MM.1S (cell line): ENCODE measurements around the gene UQCC2.

Source experiments
- DNase-seq: peaks from one replicate; pipeline ENCODE4 v3.0.0-alpha.2; 2015
- H2AFZ ChIP-seq: fragments of 300-600 bp; sonication (generic); 2 replicates; pipeline ENCODE4 v1.6.0; 2016; ENCODE audit warnings: antibody characterized with exemption, low read length
- H3F3A ChIP-seq: fragments of 300-600 bp; sonication (generic); 2 replicates; pipeline ENCODE4 v1.6.1; 2016; ENCODE audit warnings: mild to moderate bottlenecking, antibody characterized with exemption, low read length, moderate library complexity, mixed read lengths; ENCODE audit not compliant: insufficient read depth
- H3K27ac ChIP-seq: fragments of 300-600 bp; sonication (generic); 2 replicates; pipeline ENCODE4 v1.5.1; 2016; ENCODE audit warnings: mild to moderate bottlenecking, low read length
- H3K27me3 ChIP-seq: fragments of 300-600 bp; sonication (generic); replicated peaks from 2 replicates; pipeline ENCODE4 v1.6.0; 2016; ENCODE audit warnings: low read length; ENCODE audit not compliant: insufficient read depth
- H3K36me3 ChIP-seq: fragments of 300-600 bp; sonication (generic); replicated peaks from 2 replicates; pipeline ENCODE4 v1.6.1; 2016; ENCODE audit warnings: mild to moderate bottlenecking, low read length, mixed read lengths; ENCODE audit not compliant: insufficient read depth
- H3K4me1 ChIP-seq: fragments of 300-600 bp; sonication (generic); 2 replicates; pipeline ENCODE4 v1.6.1; 2016; ENCODE audit warnings: low read length, mixed read lengths
- H3K4me2 ChIP-seq: fragments of 300-600 bp; sonication (generic); 2 replicates; pipeline ENCODE4 v1.6.0; 2016; ENCODE audit warnings: low read depth, low read length
- H3K4me3 ChIP-seq: fragments of 300-600 bp; sonication (generic); 2 replicates; pipeline ENCODE4 v1.5.1; 2016; ENCODE audit warnings: low read length, mixed read lengths
- H3K79me2 ChIP-seq: fragments of 300-600 bp; sonication (generic); 2 replicates; pipeline ENCODE4 v1.6.1; 2016; ENCODE audit warnings: mixed run types, low read length, mixed read lengths
- H3K9ac ChIP-seq: fragments of 300-600 bp; sonication (generic); 2 replicates; pipeline ENCODE4 v1.6.1; 2016; ENCODE audit warnings: low read length, mixed read lengths
- H3K9me2 ChIP-seq: fragments of 300-600 bp; sonication (generic); replicated peaks from 2 replicates; pipeline ENCODE4 v1.6.1; 2016; ENCODE audit warnings: mild to moderate bottlenecking, low read length, mixed read lengths; ENCODE audit not compliant: insufficient read depth
- H3K9me3 ChIP-seq: fragments of 300-600 bp; sonication (generic); replicated peaks from 2 replicates; pipeline ENCODE4 v1.6.1; 2016; ENCODE audit warnings: mild to moderate bottlenecking, low read length, mixed read lengths; ENCODE audit not compliant: insufficient read depth
- H4K20me1 ChIP-seq: fragments of 300-600 bp; sonication (generic); 2 replicates; pipeline ENCODE4 v1.6.1; 2016; ENCODE audit warnings: mild to moderate bottlenecking, low read length, moderate library complexity, mixed read lengths; ENCODE audit not compliant: insufficient read depth
- EZH2 ChIP-seq: fragments of 300-600 bp; sonication (generic); optimal IDR thresholded peaks from 2 replicates; pipeline ENCODE3; 2017; ENCODE audit warnings: low read depth, mild to moderate bottlenecking, antibody characterized with exemption, low read length, mixed read lengths
- EZH2phosphoT487 ChIP-seq: fragments of 300-600 bp; sonication (generic); IDR thresholded peaks from 2 replicates; pipeline ENCODE4 v1.6.1; 2018; ENCODE audit warnings: antibody characterized with exemption, low read length
- TF ChIP-seq, protein P1 (sequence below): fragments of 300-600 bp; sonication (generic); IDR thresholded peaks from 2 replicates; pipeline ENCODE4 v1.5.1; 2016; ENCODE audit warnings: antibody characterized with exemption, low read length, mixed read lengths

UQCC2 gene

DNA sequence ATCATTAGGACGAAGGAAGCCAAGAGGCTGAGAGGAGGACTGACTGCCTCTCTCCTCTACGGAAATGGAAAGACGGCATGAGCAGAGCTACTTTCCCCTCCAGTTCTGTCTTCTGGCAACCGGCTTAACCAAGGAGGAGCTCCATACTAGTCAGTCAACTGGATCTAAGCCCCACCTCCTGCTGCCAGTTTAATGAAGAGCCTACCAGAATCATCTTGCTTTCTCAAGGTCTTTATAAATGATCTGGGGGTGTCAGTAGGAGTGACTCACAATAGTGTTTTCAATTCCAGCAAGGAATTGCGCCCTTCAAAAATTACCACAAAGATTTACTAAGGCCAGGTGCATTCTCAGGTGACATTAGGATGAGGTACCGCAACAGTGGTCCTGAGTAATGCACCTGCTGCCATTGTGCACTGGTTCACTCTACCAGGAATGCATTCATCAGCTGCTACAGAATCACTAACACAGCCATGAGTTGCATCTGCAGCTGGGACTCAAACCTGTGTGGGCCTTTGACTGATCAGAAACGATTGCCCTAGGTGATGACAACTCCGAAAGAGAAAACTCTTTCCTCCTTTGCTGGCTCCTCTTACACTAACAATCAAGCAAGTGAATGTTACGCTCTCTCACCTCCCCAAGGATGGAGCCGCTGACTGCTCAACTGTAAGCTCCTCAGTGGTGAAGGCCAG lies 2.8 kb downstream of the UQCC2 start:
- Histone ChIP-seq H2AFZ (no peak overlapping the region), H3K27ac (no peak overlapping the region), H3K79me2 (peaks cover 44% of the 10 kb centered on the region), H4K20me1 (no peaks in the 10 kb centered on the region), H3K4me2 (no peak overlapping the region), H3F3A (peaks cover 14% of the 10 kb centered on the region), H3K4me1 (peaks cover 52% of the 10 kb centered on the region), H3K4me3 (no peak overlapping the region), H3K36me3 (no peaks in the 10 kb centered on the region), H3K27me3 (no peaks in the 10 kb centered on the region), H3K9me3 (no peaks in the 10 kb centered on the region), H3K9ac (no peak overlapping the region), H3K9me2 (no peaks in the 10 kb centered on the region)
- DNase-seq: no peak
- TF ChIP-seq, protein P1, sequence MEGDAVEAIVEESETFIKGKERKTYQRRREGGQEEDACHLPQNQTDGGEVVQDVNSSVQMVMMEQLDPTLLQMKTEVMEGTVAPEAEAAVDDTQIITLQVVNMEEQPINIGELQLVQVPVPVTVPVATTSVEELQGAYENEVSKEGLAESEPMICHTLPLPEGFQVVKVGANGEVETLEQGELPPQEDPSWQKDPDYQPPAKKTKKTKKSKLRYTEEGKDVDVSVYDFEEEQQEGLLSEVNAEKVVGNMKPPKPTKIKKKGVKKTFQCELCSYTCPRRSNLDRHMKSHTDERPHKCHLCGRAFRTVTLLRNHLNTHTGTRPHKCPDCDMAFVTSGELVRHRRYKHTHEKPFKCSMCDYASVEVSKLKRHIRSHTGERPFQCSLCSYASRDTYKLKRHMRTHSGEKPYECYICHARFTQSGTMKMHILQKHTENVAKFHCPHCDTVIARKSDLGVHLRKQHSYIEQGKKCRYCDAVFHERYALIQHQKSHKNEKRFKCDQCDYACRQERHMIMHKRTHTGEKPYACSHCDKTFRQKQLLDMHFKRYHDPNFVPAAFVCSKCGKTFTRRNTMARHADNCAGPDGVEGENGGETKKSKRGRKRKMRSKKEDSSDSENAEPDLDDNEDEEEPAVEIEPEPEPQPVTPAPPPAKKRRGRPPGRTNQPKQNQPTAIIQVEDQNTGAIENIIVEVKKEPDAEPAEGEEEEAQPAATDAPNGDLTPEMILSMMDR: no peak
- no peak for TF ChIP-seq EZH2
- no peak for TF ChIP-seq EZH2phosphoT487

DNA sequence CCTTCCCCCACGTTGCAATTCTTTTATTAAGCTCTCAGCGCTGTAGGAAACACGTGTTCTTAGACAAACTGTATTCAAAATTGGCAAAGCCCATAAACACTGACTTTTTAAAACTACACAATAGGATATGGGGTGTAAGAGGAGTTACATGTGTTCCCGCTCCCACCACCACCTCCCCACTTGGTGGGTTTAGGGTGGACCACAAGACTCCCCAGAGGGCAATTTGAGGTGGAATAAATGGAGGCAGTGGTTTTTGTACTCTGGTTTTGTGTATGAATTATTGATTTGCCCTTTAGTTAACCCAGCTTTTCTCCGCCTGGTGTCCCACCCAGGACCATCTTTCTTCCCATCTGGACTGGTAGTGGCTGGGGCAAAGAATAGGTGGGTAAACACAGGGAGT lies 3.7 kb downstream of the UQCC2 start:
- DNase-seq: no peak
- Histone ChIP-seq H3K9me2 (no peaks in the 10 kb centered on the region), H3K27ac (no peak overlapping the region; the same call in 1 of the 2 replicates), H3F3A (peaks cover 14% of the 10 kb centered on the region), H3K4me1 (peaks cover 52% of the 10 kb centered on the region), H3K4me2 (no peak overlapping the region), H3K9ac (no peak overlapping the region), H3K27me3 (no peaks in the 10 kb centered on the region), H3K9me3 (no peaks in the 10 kb centered on the region), H3K79me2 (peaks cover 44% of the 10 kb centered on the region), H3K36me3 (no peaks in the 10 kb centered on the region), H4K20me1 (no peaks in the 10 kb centered on the region), H2AFZ (no peak overlapping the region), H3K4me3 (no peak overlapping the region)
- no peak for TF ChIP-seq EZH2phosphoT487
- TF ChIP-seq, protein P1: no peak
- TF ChIP-seq EZH2: no peak

DNA sequence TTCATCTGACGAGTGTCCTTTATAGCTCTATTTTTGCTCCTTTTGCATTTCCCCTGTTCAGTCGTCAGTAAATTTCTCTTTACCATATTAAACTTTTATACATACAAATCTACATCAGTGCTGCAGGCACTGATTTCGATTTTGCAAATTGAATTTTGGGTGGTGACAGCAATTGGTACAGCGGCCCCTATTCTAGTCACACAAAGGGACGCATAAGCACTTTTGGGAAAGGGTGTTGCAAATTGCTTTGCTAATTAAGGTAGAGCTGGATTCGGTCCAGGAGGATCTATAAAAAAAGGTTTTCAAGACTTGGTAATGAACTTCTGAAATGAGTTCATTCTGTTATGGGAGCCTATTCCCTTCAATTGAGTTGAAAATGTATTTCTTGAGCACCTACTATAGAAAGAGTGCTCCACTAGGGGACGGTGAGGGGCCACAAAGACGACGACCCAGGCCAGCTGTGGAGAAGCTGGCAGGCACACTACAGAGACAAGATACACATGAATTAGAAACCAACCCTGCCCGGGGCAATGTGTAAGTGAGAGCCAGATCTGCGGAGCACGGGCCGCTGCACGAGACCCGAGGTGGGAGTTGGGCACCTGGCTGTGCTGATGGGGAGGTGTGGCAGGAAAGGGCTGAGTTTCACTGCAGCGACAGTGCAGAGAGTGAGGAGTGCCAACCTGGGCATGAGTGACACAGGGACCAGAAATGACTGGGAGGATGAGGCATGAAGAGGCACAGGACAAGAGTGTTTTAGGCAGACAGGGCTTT lies 5.4 kb downstream of the UQCC2 start:
- peak; percentile 85 for DNase-seq
- no peaks in the 10 kb centered on the region for H3K9me2 ChIP-seq
- H3K27me3 ChIP-seq: no peaks in the 10 kb centered on the region
- peaks cover 17% of the 10 kb centered on the region for H3F3A ChIP-seq
- no peaks in the 10 kb centered on the region for H3K9me3 ChIP-seq
- H2AFZ ChIP-seq: no peak overlapping the region
- H3K4me3 ChIP-seq: 0 out of 2 replicates have a peak overlapping the region, but pooled peaks have one; percentile 5
- H3K9ac ChIP-seq: peak overlapping the region; percentile 2; the same call in 1 of the 2 replicates
- peaks cover 52% of the 10 kb centered on the region for H3K4me1 ChIP-seq
- peaks cover 44% of the 10 kb centered on the region for H3K79me2 ChIP-seq
- peak overlapping the region; percentile 22; the same call in 1 of the 2 replicates for H3K4me2 ChIP-seq
- no peaks in the 10 kb centered on the region for H3K36me3 ChIP-seq
- H4K20me1 ChIP-seq: no peaks in the 10 kb centered on the region
- TF ChIP-seq, protein P1: peak; percentile 26; the same call in 1 of the 2 replicates
- no peak for TF ChIP-seq EZH2
- H3K27ac ChIP-seq: peak overlapping the region; percentile 33; the same call in 1 of the 2 replicates
